Lung microvascular endothelial cell (primary cell): Measurements from ENCODE around the gene SLC6A20. TPM values are rescaled to one million over a fixed set of nuclear protein-coding genes. Genes with fewer than 3 reads are reported as not detected.

Experiments
- DNase-seq, 2 donors: peaks; one replicate each; pipeline versions ENCODE4 v3.0.0 to v3.0.0-alpha.2; 2010; ENCODE audit warnings: low read depth in 2 of 2
- total RNA-seq: library from RNA; depleted of rRNA; stranded (reverse); fragments of >200 nt; gene quantifications from 2 replicates; pipeline ENCODE4 v1.2.1, GENCODE V29; 2014

Gene SLC6A20
- not detected in 2 replicates for total RNA-seq

GRCh38 chr3:45795882-45796765 is at the start of gene SLC6A20:
Gene SLC6A20, minus strand, starts transcription at chr3:45796536. Its CDS starts 117 bp downstream, at chr3:45796419.
- DNase-seq = no peak

GRCh38 chr3:45844616-45845015 is 48.3 kb upstream of the SLC6A20 start:
- no peak for DNase-seq

- DNase-seq = no peak
Observed at GRCh38 chr3:45842851-45843625, 46.7 kb upstream of the SLC6A20 start.

GRCh38 chr3:45841757-45842491 is 45.6 kb upstream of the SLC6A20 start, which contains the start of gene LZTFL1:
Gene LZTFL1, minus strand, starts transcription at chr3:45842119. Its CDS starts 128 bp downstream, at chr3:45841991.
- peak; percentile 96 to 97 for DNase-seq

- DNase-seq = peak; percentile 43 to 49
Observed at GRCh38 chr3:45841420-45841756, 45.1 kb upstream of the SLC6A20 start.

GRCh38 chr3:45838466-45838865 is 42.1 kb upstream of the SLC6A20 start:
- no peak for DNase-seq

- DNase-seq = peak; percentile 31 to 44
Observed at GRCh38 chr3:45832699-45833098, 36.4 kb upstream of the SLC6A20 start.

GRCh38 chr3:45830121-45830520 is 33.8 kb upstream of the SLC6A20 start:
- no peak for DNase-seq

- peak; percentile 17 to 44 for DNase-seq
Observed at GRCh38 chr3:45826908-45827307, 30.6 kb upstream of the SLC6A20 start.

GRCh38 chr3:45826321-45826720 is 30.0 kb upstream of the SLC6A20 start:
- DNase-seq = no peak

- no peak for DNase-seq
Observed at GRCh38 chr3:45821127-45821526, 24.8 kb upstream of the SLC6A20 start.

GRCh38 chr3:45819543-45819942 is 23.2 kb upstream of the SLC6A20 start:
- DNase-seq = no peak

GRCh38 chr3:45817831-45818522 is 21.6 kb upstream of the SLC6A20 start:
- peak in 1 of 2 donors; percentile 93 for DNase-seq

GRCh38 chr3:45816544-45816943 is 20.2 kb upstream of the SLC6A20 start:
- DNase-seq = peak in 1 of 2 donors; percentile 6

- no peak for DNase-seq
Observed at GRCh38 chr3:45814322-45814721, 18.0 kb upstream of the SLC6A20 start.

GRCh38 chr3:45807681-45808540 is 11.6 kb upstream of the SLC6A20 start:
- no peak for DNase-seq

GRCh38 chr3:45807133-45807532 is 10.8 kb upstream of the SLC6A20 start:
- DNase-seq = no peak

GRCh38 chr3:45806072-45806471 is 9.7 kb upstream of the SLC6A20 start:
- no peak for DNase-seq

- DNase-seq = no peak
Observed at GRCh38 chr3:45803252-45803935, 7.1 kb upstream of the SLC6A20 start.

- no peak for DNase-seq
Observed at GRCh38 chr3:45802146-45802545, 5.8 kb upstream of the SLC6A20 start.
